ENCODE measurements around the gene CAMK2G. TPM values are rescaled to one million over a fixed set of nuclear protein-coding genes. Genes with fewer than 3 reads are reported as not detected.
A peak's percentile ranks its signal among the peaks of the same experiment; 100 is the strongest.

CAMK2G gene
- total RNA-seq, 2 experiments from 2014 or later, result 22.9 to 26.3 TPM

DNA sequence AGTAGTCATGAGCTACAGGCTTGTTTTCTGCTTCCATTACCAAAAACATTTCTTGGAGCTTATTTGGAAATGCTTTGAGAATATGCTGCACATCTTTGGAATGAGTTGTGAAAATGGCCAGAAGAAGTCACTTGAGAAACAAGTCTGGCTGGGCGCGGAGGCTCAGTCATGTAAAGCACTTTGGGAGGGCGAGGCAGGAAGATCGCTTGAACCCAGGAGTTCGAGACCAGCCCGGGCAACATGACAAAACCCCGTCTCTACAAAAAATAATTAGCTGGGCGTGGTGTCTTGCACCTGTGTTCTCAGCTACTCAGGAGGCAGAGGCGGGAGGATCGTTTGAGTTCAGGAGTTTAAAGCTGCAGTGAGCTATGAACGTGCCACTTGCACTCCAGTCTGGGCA, 93.4 kb downstream of the CAMK2G start:
- H3K27ac Mint-ChIP-seq, result peak overlapping the region; percentile 98
- H3K36me3 Mint-ChIP-seq (ENCODE audit: low read depth), result peaks cover 12% of the 10 kb centered on the region
- DNase-seq, result no peak
- no peaks in the 10 kb centered on the region for H3K9me3 Mint-ChIP-seq
- CTCF ChIA-PET, result interaction anchor here (0.5 to 4.2 kb wide), 5 partner anchors 8 to 204 kb away, joined by 3 to 17 read pairs (median 4); a partner anchor contains a TSS
- intact Hi-C loops (cut with micrococcal nuclease), result no loop called here
- H3K27me3 Mint-ChIP-seq (ENCODE audit: low read depth), result no peaks in the 10 kb centered on the region
- peaks cover 46% of the 10 kb centered on the region for H3K4me1 Mint-ChIP-seq (ENCODE audit: low read depth)
- H3K4me3 Mint-ChIP-seq, result peak overlapping the region; percentile 98

DNA sequence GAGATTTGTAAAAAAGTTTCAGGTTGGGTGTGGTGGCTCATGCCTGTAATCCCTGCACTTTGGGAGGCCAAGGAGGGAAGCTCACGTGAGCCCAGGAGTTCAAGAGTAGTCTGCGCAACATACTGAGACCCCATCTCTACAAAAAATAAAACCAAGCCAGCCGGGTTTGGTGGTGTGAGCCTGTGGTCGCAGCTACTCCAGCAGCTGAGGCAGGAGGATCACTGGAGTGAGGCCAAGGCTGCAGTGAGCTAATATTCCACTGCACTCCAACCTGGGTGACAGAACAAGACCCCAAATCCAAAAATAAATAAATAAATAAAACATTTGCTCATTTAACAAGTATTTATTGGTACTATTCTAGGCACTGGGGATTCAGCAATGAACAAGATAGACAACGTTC, 94.1 kb downstream of the CAMK2G start:
- Mint-ChIP-seq H3K9me3 (no peaks in the 10 kb centered on the region), H3K4me1 (ENCODE audit: low read depth) (peaks cover 50% of the 10 kb centered on the region), H3K4me3 (peak overlapping the region; percentile 98), H3K36me3 (ENCODE audit: low read depth) (peaks cover 19% of the 10 kb centered on the region), H3K27ac (no peak overlapping the region), H3K27me3 (ENCODE audit: low read depth) (no peaks in the 10 kb centered on the region)
- intact Hi-C loops (cut with micrococcal nuclease), result no loop called here
- CTCF ChIA-PET, result interaction anchor here (0.5 to 4.2 kb wide), 2 partner anchors 12 to 204 kb away, joined by 3 to 17 read pairs; no protein-coding TSS in a partner anchor
- no peak for DNase-seq

DNA sequence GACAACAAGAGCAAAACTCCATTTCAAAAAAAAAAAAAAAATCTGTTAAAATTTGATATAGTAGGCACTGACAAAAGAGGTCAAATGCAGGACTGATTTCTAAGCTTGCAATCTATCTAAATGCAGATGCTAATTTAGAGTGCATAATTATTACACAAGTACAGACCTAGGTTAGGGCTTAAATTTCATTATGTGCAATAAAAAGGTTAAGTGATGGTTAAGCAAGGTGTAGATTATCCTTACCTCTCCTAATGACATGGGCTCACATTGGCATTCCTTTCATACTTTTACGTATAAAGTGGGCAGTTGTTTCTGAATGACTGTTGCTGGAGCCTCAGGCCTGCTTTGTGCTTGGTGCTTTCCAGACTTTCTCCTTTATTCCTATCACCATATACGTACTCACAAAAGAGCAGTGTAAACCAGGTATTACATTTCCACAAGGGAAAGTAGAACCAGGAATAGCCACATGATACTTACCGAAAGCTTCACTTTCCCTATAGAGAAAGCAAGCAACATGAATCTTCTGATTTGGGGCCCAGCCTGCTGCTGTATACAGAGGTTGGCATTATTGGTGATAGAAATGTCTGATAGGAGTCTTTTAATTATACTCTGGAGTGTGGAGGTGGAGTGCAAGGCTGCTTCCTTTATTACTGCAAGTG, 94.7 kb downstream of the CAMK2G start:
- no peaks in the 10 kb centered on the region for H3K27me3 Mint-ChIP-seq (ENCODE audit: low read depth)
- H3K27ac Mint-ChIP-seq, result peak overlapping the region; percentile 27
- no peak for DNase-seq
- H3K36me3 Mint-ChIP-seq (ENCODE audit: low read depth), result peaks cover 21% of the 10 kb centered on the region
- H3K4me1 Mint-ChIP-seq (ENCODE audit: low read depth), result peaks cover 52% of the 10 kb centered on the region
- peak overlapping the region; percentile 8 for H3K4me3 Mint-ChIP-seq
- CTCF ChIA-PET, result interaction anchor here (4.2 kb wide), 1 partner anchor 11 kb away, joined by 17 read pairs; no protein-coding TSS in a partner anchor
- no peaks in the 10 kb centered on the region for H3K9me3 Mint-ChIP-seq
- intact Hi-C loops (cut with micrococcal nuclease), result no loop called here

DNA sequence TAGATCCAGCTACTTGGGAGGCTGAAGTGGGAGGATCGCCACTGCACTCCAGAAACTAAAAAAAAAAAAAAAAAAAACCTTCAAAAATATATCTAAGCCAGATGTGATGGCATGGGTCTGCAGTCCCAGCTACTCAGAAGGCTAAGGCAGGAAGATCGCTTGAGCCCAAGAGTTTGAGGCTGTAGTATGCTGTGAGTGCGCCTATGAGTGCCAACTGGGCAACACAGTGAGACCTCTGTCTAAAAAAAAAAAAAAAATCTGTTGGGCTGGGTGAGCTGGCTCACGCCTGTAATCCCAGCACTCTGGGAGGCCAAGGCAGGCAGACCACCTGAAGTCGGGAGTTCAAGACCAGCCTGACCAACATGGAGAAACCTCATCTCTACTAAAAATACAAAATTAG, 95.3 kb downstream of the CAMK2G start:
- Mint-ChIP-seq H3K27me3 (ENCODE audit: low read depth) (no peaks in the 10 kb centered on the region), H3K36me3 (ENCODE audit: low read depth) (peaks cover 26% of the 10 kb centered on the region), H3K27ac (no peak overlapping the region), H3K9me3 (no peaks in the 10 kb centered on the region), H3K4me1 (ENCODE audit: low read depth) (peaks cover 54% of the 10 kb centered on the region), H3K4me3 (no peak overlapping the region)
- intact Hi-C loops (cut with micrococcal nuclease), result no loop called here
- no peak for DNase-seq
- CTCF ChIA-PET, result no interaction called here

DNA sequence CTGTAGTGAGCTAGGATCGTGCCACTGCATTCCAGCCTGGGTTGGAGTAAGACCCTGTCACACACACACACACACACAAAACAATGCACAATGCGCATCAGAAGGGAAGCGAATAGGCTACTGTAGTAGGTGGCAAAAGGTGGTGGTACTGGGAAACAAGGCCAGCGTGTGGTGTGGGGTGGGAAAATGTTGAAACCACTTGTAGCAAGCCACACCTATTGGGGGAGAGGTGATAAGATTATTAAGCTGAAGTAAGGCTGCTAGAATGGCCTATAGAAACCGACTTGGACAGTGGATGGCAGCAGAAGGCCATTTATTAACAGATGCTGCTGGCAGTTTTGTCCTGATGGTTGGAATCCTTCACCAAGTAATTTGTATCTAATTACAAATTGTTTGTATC, 99.7 kb downstream of the CAMK2G start:
- H3K4me1 Mint-ChIP-seq (ENCODE audit: low read depth), result peaks cover 31% of the 10 kb centered on the region
- H3K36me3 Mint-ChIP-seq (ENCODE audit: low read depth), result peaks cover 41% of the 10 kb centered on the region
- H3K4me3 Mint-ChIP-seq, result peak overlapping the region; percentile 93
- H3K9me3 Mint-ChIP-seq, result no peaks in the 10 kb centered on the region
- intact Hi-C loops (cut with micrococcal nuclease), result loop anchor here (5.0 kb wide), 3 partner anchors 147 to 277 kb away; partner anchors contain the start of gene PPP3CB
- no peak overlapping the region for H3K27ac Mint-ChIP-seq
- no peaks in the 10 kb centered on the region for H3K27me3 Mint-ChIP-seq (ENCODE audit: low read depth)
- no peak for DNase-seq
- CTCF ChIA-PET, result interaction anchor here (1.2 to 3.4 kb wide), 2 partner anchors 12 to 166 kb away, joined by 4 to 9 read pairs; no protein-coding TSS in a partner anchor

DNA sequence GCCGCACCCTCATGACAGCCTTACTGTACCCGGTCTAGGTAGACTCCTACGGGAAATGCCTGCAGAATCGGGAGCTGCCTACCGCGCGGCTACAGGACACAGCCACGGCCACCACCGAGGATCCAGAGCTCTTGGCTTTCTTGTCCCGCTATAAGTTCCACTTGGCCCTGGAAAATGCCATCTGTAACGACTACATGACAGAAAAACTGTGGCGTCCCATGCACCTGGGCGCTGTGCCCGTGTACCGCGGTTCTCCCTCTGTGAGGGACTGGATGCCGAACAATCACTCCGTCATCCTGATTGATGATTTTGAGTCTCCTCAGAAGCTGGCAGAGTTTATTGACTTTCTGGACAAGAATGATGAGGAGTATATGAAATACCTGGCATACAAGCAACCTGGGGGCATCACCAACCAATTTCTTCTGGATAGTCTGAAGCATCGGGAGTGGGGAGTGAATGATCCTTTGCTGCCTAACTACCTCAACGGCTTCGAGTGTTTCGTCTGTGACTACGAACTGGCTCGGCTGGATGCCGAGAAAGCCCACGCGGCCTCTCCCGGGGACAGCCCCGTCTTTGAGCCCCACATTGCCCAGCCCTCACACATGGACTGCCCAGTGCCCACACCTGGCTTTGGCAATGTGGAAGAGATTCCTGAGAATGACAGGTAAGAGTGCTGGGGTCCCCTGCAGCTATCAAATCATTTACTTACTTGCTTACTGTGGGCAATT, 101.0 kb downstream of the CAMK2G start:
- peaks cover 39% of the 10 kb centered on the region for H3K4me1 Mint-ChIP-seq (ENCODE audit: low read depth)
- CTCF ChIA-PET, result interaction anchor here (0.6 to 3.4 kb wide), 6 partner anchors 8 to 167 kb away, joined by 3 to 9 read pairs (median 6); partner anchors contain the start of gene CHCHD1
- peak overlapping the region; percentile 93 for H3K27ac Mint-ChIP-seq
- peaks cover 48% of the 10 kb centered on the region for H3K36me3 Mint-ChIP-seq (ENCODE audit: low read depth)
- peak overlapping the region; percentile 93 for H3K4me3 Mint-ChIP-seq
- H3K9me3 Mint-ChIP-seq, result no peaks in the 10 kb centered on the region
- intact Hi-C loops (cut with micrococcal nuclease), result loop anchor here (2.0 to 5.0 kb wide), 4 partner anchors 29 to 276 kb away; partner anchors contain the start of genes PPP3CB and SEC24C
- H3K27me3 Mint-ChIP-seq (ENCODE audit: low read depth), result no peaks in the 10 kb centered on the region
- peak; percentile 25 for DNase-seq

DNA sequence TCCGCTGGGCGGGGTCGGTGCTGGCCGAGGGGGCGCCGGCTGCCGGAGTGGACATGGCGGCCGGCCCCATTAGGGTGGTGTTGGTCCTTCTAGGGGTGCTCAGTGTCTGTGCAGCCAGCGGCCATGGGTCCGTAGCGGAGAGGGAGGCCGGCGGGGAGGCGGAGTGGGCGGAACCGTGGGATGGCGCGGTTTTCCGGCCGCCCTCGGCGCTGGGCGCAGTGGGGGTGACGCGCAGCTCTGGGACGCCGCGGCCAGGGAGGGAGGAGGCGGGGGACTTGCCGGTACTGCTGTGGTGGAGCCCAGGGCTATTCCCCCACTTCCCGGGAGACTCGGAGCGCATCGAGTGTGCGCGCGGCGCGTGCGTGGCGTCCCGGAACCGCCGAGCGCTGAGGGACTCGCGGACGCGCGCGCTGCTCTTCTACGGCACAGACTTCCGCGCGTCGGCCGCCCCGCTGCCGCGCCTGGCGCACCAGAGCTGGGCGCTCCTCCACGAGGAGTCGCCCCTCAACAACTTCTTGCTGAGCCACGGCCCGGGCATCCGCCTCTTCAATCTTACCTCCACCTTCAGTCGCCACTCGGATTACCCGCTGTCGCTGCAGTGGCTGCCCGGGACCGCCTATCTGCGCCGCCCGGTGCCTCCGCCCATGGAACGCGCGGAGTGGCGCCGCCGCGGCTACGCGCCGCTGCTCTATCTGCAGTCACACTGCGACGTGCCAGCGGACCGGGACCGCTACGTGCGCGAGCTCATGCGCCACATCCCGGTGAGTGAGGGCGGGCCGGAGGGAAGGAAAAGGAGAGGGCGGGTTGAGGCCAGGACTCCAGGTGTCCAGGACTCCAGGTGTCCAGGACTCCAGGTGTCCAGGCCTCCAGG, 101.8 kb downstream of the CAMK2G start:
- Mint-ChIP-seq H3K36me3 (ENCODE audit: low read depth) (peaks cover 50% of the 10 kb centered on the region), H3K27me3 (ENCODE audit: low read depth) (no peaks in the 10 kb centered on the region), H3K9me3 (no peaks in the 10 kb centered on the region), H3K4me3 (peak overlapping the region; percentile 93), H3K27ac (peak overlapping the region; percentile 93), H3K4me1 (ENCODE audit: low read depth) (peaks cover 44% of the 10 kb centered on the region)
- CTCF ChIA-PET, result interaction anchor here (0.6 to 3.4 kb wide), 6 partner anchors 9 to 1527 kb away, joined by 3 to 9 read pairs (median 6); partner anchors contain the start of gene CHCHD1
- DNase-seq, result peak; percentile 81
- intact Hi-C loops (cut with micrococcal nuclease), result loop anchor here (1.0 to 5.0 kb wide), 9 partner anchors 9 to 275 kb away; partner anchors contain the start of genes NDST2, PPP3CB, SEC24C and ZSWIM8

DNA sequence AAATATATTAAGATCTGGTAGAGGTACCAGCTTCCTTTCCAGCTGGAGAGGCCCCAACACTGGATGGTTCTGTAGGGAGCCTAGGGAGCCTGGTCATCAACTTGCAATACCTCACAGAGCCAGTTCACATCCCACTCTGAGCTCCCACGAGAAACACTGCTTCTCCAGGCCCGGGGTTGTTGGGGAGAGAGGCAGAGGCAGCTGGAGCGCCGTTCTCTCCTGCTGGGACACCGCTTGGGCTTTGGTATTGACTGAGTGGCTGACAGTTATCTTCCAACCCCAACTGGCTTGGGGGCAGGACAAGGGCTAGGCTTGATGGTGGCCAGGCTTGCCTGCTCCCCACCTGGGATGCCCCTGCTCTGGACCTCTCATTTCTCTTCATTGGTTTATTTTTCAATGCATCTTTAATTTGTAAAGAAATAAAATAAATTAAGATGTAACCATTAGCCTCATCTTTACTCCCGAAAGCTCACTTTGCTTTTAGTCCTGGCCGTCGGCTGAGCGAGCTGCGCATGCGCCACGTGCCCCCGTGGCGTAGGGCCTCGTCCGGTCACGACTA, 102.6 kb downstream of the CAMK2G start:
- peaks cover 45% of the 10 kb centered on the region for H3K36me3 Mint-ChIP-seq (ENCODE audit: low read depth)

DNA sequence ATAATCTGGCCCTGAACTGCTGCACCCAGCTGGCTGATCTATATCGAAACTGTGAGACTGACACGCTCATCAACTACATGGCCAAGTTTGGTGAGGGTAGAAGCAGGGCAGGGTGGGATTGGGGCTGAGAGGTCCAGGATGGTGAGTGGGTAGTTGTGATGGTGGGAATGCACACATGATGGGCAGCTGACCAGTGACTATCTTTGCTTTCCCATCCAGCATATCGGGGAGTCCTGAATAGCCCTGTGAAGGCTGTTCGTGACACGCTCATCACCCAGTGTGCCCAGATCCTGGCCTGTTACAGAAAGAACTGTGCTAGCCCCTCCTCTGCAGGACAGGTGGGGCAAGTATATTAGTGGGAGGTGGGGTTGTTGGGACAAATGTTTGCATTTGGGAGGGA, 105.0 kb downstream of the CAMK2G start:
- CTCF ChIA-PET, result interaction anchor here (0.8 to 3.0 kb wide), 6 partner anchors 9 to 110 kb away, joined by 3 to 17 read pairs (median 5); partner anchors contain the start of gene CHCHD1
- Mint-ChIP-seq H3K36me3 (ENCODE audit: low read depth) (peaks cover 50% of the 10 kb centered on the region), H3K4me1 (ENCODE audit: low read depth) (peaks cover 24% of the 10 kb centered on the region), H3K4me3 (no peak overlapping the region), H3K27me3 (ENCODE audit: low read depth) (no peaks in the 10 kb centered on the region), H3K9me3 (no peaks in the 10 kb centered on the region), H3K27ac (peak overlapping the region; percentile 37)
- no peak for DNase-seq
- intact Hi-C loops (cut with micrococcal nuclease), result loop anchor here (1.0 kb wide), 1 partner anchor 110 kb away; no protein-coding TSS in a partner anchor

More for the DNA sequence above, 102.6 kb downstream of the CAMK2G start:
- CTCF ChIA-PET, result interaction anchor here (0.6 to 3.4 kb wide), 9 partner anchors 9 to 1527 kb away, joined by 3 to 9 read pairs (median 5); partner anchors contain the start of gene CHCHD1
- Mint-ChIP-seq H3K4me1 (ENCODE audit: low read depth) (peaks cover 38% of the 10 kb centered on the region), H3K27ac (peak overlapping the region; percentile 93), H3K4me3 (peak overlapping the region; percentile 93), H3K27me3 (ENCODE audit: low read depth) (no peaks in the 10 kb centered on the region), H3K9me3 (no peaks in the 10 kb centered on the region)
- peak; percentile 75 for DNase-seq
- intact Hi-C loops (cut with micrococcal nuclease), result loop anchor here (1.0 to 5.0 kb wide), 9 partner anchors 8 to 274 kb away; partner anchors contain the start of genes NDST2, PPP3CB, SEC24C and ZSWIM8

DNA sequence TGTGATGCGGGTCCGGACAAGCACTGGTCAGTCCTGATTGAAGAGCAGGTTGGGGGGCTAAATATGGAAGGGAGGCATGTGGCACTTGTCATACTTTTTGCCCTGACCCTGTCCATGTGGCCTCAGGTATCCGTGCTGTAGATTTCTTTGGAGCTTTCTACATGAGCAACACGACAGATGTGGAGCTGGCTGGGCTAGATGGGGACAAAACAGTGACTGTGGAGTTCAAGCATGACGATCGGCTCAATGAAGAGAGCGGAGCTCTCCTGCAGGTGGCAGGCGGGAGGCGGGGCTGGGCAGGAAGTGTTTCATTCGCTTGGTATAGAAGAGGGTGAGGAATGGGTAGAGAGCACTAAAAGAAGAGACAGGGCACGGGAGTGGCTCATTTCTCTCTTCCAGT, 105.5 kb downstream of the CAMK2G start:
- CTCF ChIA-PET, result interaction anchor here (1.0 to 3.0 kb wide), 8 partner anchors 9 to 45 kb away, joined by 3 to 17 read pairs (median 4); partner anchors contain the start of gene CHCHD1
- Mint-ChIP-seq H3K9me3 (no peaks in the 10 kb centered on the region), H3K27me3 (ENCODE audit: low read depth) (no peaks in the 10 kb centered on the region), H3K36me3 (ENCODE audit: low read depth) (peaks cover 49% of the 10 kb centered on the region), H3K27ac (peak overlapping the region; percentile 37), H3K4me3 (no peak overlapping the region), H3K4me1 (ENCODE audit: low read depth) (peaks cover 21% of the 10 kb centered on the region)
- peak; percentile 82 for DNase-seq
- intact Hi-C loops (cut with micrococcal nuclease), result loop anchor here (1.0 kb wide), 1 partner anchor 110 kb away; no protein-coding TSS in a partner anchor

DNA sequence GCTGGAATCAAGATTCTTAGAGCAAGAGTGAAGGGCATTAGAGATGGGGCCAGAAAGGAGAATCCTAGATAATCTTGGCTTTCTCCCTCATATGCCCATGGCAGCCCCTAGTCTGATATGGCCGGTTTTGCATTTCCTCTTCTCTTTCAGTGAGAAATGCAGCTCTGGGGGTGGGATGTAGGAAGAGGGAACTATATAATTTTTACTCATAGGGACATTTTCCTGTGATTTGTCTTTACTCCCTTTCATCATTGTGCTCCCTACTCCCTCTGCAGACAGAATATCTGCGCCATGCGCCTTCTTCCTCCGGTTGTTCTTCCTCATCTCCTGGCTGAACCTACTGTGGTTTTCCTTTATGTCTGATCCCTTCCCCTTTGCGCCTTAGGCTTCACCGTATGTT, 109.3 kb downstream of the CAMK2G start:
- H3K9me3 Mint-ChIP-seq, result no peaks in the 10 kb centered on the region
- H3K4me3 Mint-ChIP-seq, result no peak overlapping the region
- peaks cover 55% of the 10 kb centered on the region for H3K36me3 Mint-ChIP-seq (ENCODE audit: low read depth)
- H3K27me3 Mint-ChIP-seq (ENCODE audit: low read depth), result no peaks in the 10 kb centered on the region
- intact Hi-C loops (cut with micrococcal nuclease), result no loop called here
- CTCF ChIA-PET, result no interaction called here
- H3K4me1 Mint-ChIP-seq (ENCODE audit: low read depth), result peaks cover 39% of the 10 kb centered on the region
- no peak for DNase-seq
- peak overlapping the region; percentile 59 for H3K27ac Mint-ChIP-seq
